ENCODE data around the gene B3GNT7. TPM values are rescaled to one million over a fixed set of nuclear protein-coding genes. Genes with fewer than 3 reads are reported as not detected.
A peak's percentile ranks its signal among the peaks of the same experiment; 100 is the strongest.
"Not testable (repeated sequence)": the region's sequence is repeated elsewhere in the genome, so short reads cannot be mapped to it uniquely, and the experiment has no call there.

Gene B3GNT7
- total RNA-seq, 1 donor from 2014 or later, result 3.9 TPM

DNA sequence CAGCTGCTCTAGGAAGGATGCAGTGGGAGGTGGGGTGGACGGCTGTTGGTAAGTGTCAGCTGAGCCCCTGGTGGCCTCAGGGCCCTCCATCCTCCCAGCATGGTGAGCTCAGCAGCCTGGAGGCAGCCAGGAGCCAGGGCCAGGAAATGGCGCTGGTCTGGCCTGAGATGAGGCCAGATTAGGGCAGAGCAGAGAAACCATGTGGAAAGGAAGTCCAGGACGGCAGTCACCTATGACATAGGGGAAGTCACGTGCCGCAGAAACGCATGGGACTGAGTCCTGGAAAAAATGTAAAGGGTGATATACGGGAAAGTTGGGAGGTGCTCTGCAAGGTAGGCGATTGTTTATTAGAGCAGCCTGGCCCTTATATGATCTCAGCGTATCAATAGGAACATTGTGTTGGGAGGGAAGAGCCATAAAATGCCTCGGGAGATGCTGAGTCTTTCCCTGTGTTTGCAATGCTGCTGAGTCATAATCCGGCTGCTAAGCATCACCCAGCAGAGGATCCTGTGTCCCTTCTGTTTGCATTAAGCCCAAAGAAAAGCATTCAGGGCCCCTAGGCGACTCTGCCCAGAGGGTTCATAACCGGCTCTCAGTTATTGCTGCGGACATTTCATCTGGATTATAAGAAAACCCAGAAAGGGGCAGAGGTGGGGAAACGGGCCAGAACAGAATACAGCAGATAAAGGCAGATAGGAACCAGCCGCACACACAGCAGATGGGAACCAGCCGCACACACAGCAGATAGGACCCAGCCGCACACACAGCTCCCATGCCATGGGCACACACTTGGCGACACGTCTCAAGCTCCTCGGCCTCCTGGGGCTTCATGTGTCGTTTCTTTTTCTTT is 30.3 kb upstream of the B3GNT7 start:
- peak; percentile 78 for DNase-seq (ENCODE audit: low spot score)

DNA sequence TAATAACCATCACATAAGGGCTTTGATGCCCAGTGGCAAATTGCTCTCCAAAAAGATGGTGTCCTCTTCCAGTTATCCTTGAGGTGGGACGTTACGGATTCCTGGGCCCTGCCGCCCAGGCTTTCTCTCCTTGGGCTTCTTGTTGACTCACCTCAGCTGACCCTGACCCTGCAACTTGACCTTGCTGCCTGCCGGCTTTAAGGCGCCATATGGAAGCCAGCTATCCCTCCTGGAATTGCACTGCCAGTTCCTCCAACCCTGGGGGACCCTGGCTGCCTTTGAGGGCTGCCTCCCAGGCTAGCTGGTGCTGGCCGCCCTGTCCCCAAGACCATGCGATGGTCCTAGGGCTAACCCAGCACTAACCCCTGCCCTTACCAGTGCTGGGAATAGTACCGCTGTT is 28.3 kb upstream of the B3GNT7 start:
- DNase-seq (ENCODE audit: low spot score), result no peak

DNA sequence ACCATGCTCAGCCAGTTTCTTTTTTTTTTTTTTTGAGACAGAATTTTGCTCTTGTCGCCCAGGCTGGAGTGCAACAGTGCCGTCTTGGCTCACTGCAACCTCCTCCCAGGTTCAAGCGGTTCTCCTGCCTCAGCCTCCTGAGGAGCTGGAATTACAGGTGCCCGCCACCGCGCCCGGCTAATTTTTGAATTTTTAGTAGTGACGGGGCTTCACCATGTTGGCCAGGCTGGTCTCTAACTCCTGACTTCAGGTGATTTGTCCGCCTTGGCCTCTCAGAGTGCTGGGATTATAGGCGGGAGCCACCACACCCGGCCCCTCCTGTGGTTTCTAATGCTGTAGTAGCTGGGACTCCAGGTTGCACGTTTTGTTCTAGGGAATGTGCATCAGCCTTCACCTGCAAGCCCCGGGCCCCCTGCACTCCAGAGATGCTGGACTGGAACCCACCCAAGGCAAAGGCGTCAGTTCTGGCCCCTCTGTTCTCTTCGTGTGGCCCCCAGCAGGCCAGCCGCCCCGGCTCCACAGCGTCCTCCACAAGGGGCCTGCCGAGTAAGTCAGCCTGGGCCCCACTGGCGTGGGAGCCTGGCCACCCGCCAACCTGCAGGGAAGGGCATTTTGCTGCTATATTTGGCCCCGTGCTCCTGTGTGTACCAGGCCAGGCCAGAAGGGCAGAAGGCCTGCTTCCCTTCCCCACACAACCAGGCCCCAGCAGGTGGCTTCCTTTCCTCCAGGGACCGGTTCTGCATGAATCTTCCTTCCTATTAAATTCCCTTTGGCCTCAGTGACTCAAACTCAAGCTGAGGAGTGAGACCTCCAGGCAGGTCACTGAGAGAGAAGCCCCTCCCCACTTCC is 25.7 kb upstream of the B3GNT7 start:
- DNase-seq (ENCODE audit: low spot score), result no peak

DNA sequence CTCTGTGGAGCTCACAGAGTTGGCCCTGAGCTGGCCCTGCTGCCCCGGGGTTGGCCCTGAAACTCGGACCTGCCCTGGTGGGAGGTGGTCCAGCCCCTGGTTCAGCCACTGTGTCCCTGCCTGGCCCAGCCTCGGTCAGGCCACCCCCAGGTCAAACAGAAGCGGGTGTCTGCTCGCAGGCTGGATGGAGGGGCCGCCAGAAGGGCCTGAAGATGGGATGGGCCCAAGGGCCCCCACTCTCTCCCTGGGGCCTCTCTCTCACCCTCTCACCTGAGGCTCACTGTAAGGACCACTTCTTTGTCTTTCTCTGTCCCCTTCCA is 25.1 kb upstream of the B3GNT7 start:
- DNase-seq (ENCODE audit: low spot score), result no peak

- no peak for DNase-seq (ENCODE audit: low spot score)
These were observed 24.6 kb upstream of the B3GNT7 start for GRCh38 chr2:231370749-231371429.

GRCh38 chr2:231371430-231372054 is 24.0 kb upstream of the B3GNT7 start:
- DNase-seq (ENCODE audit: low spot score), result no peak

DNA sequence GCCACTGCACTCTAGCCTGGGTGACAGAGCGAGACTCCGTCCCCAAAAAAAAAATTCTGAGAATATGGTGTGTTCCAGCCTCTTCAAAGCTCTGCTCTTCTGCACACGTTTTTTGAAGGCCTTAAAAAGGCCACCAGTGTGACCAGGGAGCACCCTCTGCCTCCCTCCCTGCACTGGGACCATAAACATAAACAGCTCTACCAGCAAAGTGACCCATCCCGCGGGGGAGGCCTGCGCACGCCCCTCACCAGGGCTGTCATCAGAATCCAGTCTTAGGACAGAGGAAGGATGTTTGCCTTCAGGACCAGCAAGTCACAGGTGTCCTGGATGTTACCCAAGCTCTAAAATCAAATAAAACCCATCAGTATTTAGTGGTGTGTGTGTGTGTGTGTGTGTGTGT is 23.2 kb upstream of the B3GNT7 start:
- DNase-seq (ENCODE audit: low spot score), result no peak

GRCh38 chr2:231373184-231373583 is 22.3 kb upstream of the B3GNT7 start:
- no peak for DNase-seq (ENCODE audit: low spot score)

DNA sequence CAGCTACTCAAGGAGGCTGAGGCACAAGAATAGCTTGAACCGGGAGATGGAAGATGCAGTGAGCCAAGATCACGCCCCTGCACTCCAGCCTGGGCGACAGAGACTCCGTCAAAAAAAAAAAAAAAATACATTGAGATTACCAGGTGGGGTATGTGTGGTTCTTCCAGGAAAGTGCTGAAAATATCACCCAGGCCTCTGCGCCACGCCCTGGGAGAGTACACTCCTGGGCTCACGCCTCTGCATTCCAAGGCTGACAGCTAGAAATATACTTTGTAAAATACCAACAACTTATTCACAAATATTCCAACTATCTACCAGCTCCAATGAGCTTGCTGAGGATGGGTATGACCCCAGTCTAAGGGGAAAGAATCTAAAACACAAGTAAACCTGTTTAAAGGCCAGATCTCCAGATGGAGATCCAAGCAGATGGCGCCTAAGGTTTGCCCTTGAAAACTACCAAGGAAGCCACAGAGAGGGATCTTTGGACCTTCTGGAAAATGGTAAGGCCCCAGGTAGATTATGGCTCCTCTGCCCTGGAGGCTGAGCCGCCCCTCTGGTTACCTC is 21.6 kb upstream of the B3GNT7 start:
- no peak for DNase-seq (ENCODE audit: low spot score)

GRCh38 chr2:231374771-231375170 is 20.7 kb upstream of the B3GNT7 start:
- DNase-seq (ENCODE audit: low spot score), result no peak

DNA sequence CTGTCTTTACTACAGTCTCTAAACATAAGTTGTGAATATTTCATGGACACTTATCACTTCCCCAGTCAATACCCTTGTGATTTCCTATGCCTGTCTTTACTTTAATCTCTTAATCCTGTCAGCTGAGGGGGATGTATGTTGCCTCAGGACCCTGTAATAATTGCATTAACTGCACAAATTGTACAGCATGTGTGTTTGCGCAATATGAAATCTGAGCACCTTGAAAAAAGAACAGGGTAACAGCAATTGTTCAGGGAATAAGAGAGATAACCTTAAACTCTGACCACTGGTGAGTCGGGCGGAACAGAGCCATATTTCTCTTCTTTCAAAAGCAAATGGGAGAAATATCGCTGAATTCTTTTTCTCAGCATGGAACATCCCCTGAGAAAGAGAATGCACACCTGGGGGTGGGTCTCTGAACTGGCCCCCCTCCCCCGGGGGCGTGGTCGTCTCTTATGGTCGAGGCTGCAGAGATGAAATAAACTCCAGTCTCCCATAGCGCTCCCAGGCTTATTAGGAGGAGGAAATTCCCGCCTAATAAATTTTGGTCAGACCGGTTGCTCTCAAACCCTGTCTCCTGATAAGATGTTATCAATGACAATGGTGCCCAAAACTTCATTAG is 19.4 kb upstream of the B3GNT7 start:
- DNase-seq (ENCODE audit: low spot score), result not testable (repeated sequence)

GRCh38 chr2:231376857-231377256 is 18.7 kb upstream of the B3GNT7 start:
- no peak for DNase-seq (ENCODE audit: low spot score)

GRCh38 chr2:231378026-231378722 is 17.3 kb upstream of the B3GNT7 start:
- no peak for DNase-seq (ENCODE audit: low spot score)

DNA sequence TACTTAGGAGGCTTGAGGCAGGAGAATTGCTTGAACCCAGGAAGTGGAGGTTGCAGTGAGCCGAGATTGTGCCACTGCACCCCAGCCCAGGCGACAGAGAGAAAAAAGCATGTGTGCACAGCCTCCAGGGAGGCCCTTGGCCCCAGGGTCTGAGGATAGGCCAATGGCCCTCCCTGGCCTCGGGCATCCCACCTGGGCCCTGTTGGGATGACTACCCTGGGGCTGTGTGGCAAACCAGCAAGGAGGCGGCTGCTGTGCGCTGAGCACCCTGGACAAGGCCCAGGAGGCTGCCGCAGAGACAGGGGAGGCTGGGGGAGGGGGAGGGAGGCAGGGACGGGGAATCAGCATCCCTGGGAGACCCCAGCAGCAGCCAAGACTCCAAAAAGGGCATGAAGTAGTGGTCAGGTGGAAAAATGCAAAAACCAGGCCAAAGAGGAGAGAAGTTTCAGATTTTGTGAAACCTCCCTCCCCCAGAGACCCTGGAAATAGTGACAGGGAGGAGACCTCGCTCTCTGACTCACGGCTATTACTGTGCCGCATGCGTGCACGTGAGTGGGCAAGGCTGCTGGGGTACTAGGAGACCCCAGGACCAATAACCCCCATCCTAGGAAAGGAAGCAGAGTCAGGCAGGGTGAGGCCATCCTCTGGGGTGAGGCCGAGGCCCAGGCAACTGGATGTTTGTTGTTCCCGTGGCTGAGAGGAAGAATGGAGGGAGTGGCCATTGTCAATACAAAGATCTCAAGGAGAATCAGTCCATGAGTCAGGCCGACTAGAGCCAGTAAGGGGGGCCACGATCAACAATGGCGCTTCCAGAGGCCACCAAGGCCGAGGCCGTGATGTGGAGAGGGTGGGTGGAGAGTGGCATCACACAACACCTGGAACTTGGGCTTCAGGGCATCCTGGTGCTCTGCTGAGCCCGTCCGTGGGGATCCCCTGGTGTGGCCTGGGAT is 16.0 kb upstream of the B3GNT7 start:
- DNase-seq (ENCODE audit: low spot score), result no peak

- no peak for DNase-seq (ENCODE audit: low spot score)
These were observed 15.2 kb upstream of the B3GNT7 start for GRCh38 chr2:231380307-231380706.

DNA sequence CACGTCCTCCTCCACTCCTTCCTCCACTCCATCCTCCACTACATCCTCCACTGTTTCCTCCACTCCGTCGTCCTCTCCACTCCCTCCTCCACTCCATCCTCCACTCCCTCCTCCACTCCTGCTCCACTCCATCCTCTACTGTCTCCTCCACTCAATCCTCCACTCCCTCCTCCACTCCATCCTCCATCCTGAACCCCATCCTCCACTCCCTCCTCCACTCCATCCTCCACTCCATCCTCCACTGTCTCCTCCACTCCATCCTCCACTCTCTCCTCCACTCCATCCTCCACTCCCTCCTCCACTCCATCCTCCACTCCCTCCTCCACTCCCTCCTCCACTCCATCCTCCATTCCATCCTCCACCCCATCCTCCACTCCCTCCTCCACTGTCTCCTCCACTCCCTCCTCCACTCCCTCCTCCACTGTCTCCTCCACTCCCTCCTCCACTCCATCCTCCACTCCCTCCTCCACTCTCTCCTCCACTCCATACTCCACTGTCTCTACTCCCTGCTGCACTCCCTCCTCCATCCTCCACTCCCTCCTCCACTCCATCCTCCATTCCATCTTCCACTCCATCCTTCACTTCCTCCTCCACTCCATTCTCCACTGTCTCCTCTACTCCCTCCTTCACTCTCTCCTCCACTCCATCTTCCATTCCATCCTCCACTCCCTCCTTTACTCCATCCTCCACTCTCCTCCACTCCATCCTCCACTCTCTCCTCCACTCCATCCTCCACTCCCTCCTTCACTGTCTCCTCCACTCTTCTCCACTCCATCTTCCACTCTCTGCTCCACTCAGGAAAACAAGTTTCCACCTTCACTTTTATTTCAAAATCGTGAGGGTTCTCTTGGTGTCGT is 14.3 kb upstream of the B3GNT7 start:
- no peak for DNase-seq (ENCODE audit: low spot score)

DNA sequence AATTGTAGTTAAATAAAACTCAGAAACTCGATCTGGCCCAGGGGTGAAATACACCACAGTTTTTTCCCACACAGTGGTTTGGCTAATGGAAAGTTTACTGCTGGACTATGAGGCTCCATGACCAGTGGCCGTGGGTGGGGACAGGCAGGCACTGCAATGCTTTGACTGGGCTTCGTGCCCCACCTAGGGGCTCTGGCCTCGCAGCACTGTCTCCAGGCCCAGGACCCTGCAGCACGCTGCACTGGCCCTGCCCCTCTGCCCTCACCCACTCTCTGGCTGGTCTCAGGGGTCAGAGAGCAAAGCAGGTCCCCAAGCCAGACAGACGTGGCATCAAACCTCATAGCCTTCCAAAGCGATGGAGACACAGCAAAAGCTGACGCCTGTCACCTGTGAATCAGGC is 13.4 kb upstream of the B3GNT7 start:
- no peak for DNase-seq (ENCODE audit: low spot score)
